ENCODE measurements around the gene CCDC12. TPM values are rescaled to one million over a fixed set of nuclear protein-coding genes. Genes with fewer than 3 reads are reported as not detected.

CCDC12 gene
- total and polyA plus RNA-seq, 2 of the 13 experiments (the other 11 are each of a cell fraction or from before 2014, with no cell fraction given) = 30.1 to 49.5 TPM

DNA sequence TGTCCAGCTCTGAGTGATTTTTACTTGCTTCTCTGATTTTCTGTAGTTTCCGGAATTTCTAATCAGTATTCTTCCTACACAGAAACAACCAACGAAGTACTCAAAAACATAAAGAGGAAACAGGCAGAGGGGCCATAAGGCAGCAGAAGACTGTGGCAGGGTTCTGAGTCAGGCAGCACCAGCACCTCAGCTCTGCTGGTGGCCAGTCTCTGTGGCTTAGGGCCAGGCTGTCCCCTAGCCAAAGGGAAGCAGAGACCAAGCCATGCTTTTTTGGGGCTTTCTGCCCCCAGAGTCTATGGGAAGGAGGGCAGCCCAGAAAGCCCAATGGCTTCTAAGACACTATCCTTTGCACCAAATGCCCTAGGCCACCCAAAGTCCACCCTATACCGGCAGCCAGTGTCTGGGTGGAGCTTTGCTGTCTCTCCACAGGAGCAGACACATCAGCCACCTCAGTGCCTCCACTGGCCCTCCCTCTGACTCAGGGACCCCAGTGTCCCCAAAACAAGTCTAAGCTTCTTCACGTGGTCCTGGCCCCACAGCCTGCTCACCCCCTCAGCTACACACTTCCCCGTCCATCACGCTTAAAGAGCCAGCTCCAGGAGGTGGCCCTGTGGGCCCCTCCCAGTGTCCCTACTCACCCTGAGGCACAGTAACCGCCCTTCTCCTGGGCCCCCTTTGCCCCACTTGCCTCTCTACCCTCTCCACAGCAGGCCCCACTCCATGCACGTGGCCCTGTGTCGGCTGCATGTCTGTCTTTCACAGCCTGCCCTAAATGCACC is 46.2 kb downstream of the CCDC12 start:
- no peak overlapping the region for H3K27ac ChIP-seq (ENCODE audit: extremely low read length, insufficient read depth, low read length)
- no peaks in the 10 kb centered on the region for H3K27me3 ChIP-seq (ENCODE audit: control insufficient read depth in 1 of 2, insufficient read depth in 2 of 2, low read length in 2 of 2)
- H3K36me3 ChIP-seq (replicated peaks in 1 of 2; ENCODE audit: control insufficient read depth in 1 of 2, insufficient read depth in 2 of 2, low read length in 2 of 2) = peaks cover 17 to 53% of the 10 kb centered on the region in 2 experiments
- H3K4me1 ChIP-seq (ENCODE audit: insufficient read depth, low read length) = peaks cover 53% of the 10 kb centered on the region
- ATAC-seq (no peak), FAIRE-seq (no peak), DNase-seq (ENCODE audit: low spot score) (no peak)
- TF ChIP-seq, protein P1, sequence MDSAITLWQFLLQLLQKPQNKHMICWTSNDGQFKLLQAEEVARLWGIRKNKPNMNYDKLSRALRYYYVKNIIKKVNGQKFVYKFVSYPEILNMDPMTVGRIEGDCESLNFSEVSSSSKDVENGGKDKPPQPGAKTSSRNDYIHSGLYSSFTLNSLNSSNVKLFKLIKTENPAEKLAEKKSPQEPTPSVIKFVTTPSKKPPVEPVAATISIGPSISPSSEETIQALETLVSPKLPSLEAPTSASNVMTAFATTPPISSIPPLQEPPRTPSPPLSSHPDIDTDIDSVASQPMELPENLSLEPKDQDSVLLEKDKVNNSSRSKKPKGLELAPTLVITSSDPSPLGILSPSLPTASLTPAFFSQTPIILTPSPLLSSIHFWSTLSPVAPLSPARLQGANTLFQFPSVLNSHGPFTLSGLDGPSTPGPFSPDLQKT (CRISPR knock-in tag; IDR thresholded peaks at IDR 0.05; ENCODE audit: borderline replicate concordance) = no peak
- TF ChIP-seq RBM22 (optimal IDR thresholded peaks at IDR 0.05; ENCODE audit: low read length) (peak; percentile 17), SP2 (CRISPR knock-in tag; IDR thresholded peaks at IDR 0.05) (no peak)
- TF ChIP-seq, protein P2, sequence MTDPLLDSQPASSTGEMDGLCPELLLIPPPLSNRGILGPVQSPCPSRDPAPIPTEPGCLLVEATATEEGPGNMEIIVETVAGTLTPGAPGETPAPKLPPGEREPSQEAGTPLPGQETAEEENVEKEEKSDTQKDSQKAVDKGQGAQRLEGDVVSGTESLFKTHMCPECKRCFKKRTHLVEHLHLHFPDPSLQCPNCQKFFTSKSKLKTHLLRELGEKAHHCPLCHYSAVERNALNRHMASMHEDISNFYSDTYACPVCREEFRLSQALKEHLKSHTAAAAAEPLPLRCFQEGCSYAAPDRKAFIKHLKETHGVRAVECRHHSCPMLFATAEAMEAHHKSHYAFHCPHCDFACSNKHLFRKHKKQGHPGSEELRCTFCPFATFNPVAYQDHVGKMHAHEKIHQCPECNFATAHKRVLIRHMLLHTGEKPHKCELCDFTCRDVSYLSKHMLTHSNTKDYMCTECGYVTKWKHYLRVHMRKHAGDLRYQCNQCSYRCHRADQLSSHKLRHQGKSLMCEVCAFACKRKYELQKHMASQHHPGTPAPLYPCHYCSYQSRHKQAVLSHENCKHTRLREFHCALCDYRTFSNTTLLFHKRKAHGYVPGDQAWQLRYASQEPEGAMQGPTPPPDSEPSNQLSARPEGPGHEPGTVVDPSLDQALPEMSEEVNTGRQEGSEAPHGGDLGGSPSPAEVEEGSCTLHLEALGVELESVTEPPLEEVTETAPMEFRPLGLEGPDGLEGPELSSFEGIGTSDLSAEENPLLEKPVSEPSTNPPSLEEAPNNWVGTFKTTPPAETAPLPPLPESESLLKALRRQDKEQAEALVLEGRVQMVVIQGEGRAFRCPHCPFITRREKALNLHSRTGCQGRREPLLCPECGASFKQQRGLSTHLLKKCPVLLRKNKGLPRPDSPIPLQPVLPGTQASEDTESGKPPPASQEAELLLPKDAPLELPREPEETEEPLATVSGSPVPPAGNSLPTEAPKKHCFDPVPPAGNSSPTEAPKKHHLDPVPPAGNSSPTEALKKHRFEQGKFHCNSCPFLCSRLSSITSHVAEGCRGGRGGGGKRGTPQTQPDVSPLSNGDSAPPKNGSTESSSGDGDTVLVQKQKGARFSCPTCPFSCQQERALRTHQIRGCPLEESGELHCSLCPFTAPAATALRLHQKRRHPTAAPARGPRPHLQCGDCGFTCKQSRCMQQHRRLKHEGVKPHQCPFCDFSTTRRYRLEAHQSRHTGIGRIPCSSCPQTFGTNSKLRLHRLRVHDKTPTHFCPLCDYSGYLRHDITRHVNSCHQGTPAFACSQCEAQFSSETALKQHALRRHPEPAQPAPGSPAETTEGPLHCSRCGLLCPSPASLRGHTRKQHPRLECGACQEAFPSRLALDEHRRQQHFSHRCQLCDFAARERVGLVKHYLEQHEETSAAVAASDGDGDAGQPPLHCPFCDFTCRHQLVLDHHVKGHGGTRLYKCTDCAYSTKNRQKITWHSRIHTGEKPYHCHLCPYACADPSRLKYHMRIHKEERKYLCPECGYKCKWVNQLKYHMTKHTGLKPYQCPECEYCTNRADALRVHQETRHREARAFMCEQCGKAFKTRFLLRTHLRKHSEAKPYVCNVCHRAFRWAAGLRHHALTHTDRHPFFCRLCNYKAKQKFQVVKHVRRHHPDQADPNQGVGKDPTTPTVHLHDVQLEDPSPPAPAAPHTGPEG (CRISPR knock-in tag; IDR thresholded peaks at IDR 0.05) = no peak
- H4K20me1 ChIP-seq (ENCODE audit: insufficient read depth, low read length) = peaks cover 31% of the 10 kb centered on the region
- in situ Hi-C loops (cut with HindIII; ENCODE audit: extremely low pct_ligation_motif_present, low pct_unique_long_range_greater_than_20kb) = loop anchor here (5.0 kb wide), 1 partner anchor 52 kb away; no protein-coding TSS in a partner anchor
- CTCF ChIA-PET (ENCODE audit: low intra/inter-chr PET ratio, low total read pairs) = no interaction called here
- H2AFZ ChIP-seq (ENCODE audit: low read length) = no peak overlapping the region
- no peak overlapping the region for H3K9ac ChIP-seq (ENCODE audit: insufficient read depth, low read depth, low read length)
- 96% methylated on average over 8 of the region's 9 CpGs for WGBS (ENCODE audit: low lambda C conversion rate)
- BruUV-seq (replicated peaks) = no TSS peak
- intact Hi-C loops (cut with micrococcal nuclease; ENCODE audit: unreplicated experiment) = no loop called here
- H3K4me2 ChIP-seq (ENCODE audit: low read depth, low read length) = no peak overlapping the region
- H3K79me2 ChIP-seq (ENCODE audit: insufficient read depth, low read length) = peaks cover 55% of the 10 kb centered on the region
- no peak overlapping the region for H3K4me3 ChIP-seq (replicated peaks in 1 of 3; ENCODE audit: insufficient read depth in 1 of 3, low read depth in 2 of 3, low read length in 3 of 3)
- no peaks in the 10 kb centered on the region for H3K9me3 ChIP-seq (ENCODE audit: low read length)
- POLR2A ChIA-PET = interaction anchor here (0.8 to 2.1 kb wide), 2 partner anchors 13 to 49 kb away, joined by 4 to 6 read pairs; partner anchors contain the start of gene NBEAL2
